Bronchial epithelial cell (primary cell): ENCODE results near the gene PAK4. TPM values are rescaled to one million over a fixed set of nuclear protein-coding genes. Genes with fewer than 3 reads are reported as not detected.

Source experiments
- DNase-seq: peaks from one replicate; pipeline ENCODE4 v3.0.0-alpha.2; 2010; ENCODE audit warnings: low read depth
- FAIRE-seq: peaks from 2 replicates; lab custom pipeline; 2011; peaks lifted over from hg19 to GRCh38; lab: Jason Lieb, UNC
- H3K27me3 ChIP-seq: 2 replicates; pipeline ENCODE4 v1.5.1; 2011; ENCODE audit warnings: low read length; ENCODE audit not compliant: control insufficient read depth, insufficient read depth
- H3K36me3 ChIP-seq: 2 replicates; pipeline ENCODE4 v1.5.1; 2011; ENCODE audit warnings: low read length; ENCODE audit not compliant: control insufficient read depth, insufficient read depth
- H3K4me3 ChIP-seq: 2 replicates; pipeline ENCODE4 v1.5.1; 2011; ENCODE audit warnings: mild to moderate bottlenecking, low read depth, low read length, control low read depth
- total RNA-seq: library from RNA; depleted of rRNA; stranded (reverse); fragments of >200 nt; gene quantifications from 2 replicates; pipeline ENCODE4 v1.2.1, GENCODE V29; 2014
- TF ChIP-seq, protein P1 (sequence below): IDR thresholded peaks from 2 replicates; pipeline ENCODE4 v1.5.1; 2011; ENCODE audit warnings: mild to moderate bottlenecking, moderate library complexity, low read length, control low read depth, inconsistent platforms; ENCODE audit not compliant: insufficient read depth, severe bottlenecking

The PAK4 gene
- total RNA-seq, 1 donor from 2014 or later, result 4.5 TPM

DNA sequence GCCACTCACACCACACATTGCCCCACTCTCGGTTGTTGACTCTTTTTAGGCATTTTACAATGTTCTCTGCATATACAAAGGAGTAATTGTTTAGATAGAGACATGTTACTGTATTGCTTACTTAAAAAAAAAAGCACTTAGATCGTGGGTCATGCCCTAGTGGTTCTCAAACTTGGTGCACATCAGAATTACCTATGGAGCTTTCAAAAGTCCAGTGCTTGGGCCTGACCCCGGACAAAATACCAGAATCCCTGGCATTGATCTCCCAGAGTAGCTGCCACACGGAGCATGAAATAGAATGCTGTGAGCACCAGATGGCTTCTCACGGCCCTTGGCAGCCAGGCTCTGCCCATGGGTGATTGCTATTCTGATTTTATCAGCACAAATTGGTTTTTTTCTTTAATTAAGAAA is 21.4 kb upstream of the PAK4 start:
- TF ChIP-seq, protein P1, sequence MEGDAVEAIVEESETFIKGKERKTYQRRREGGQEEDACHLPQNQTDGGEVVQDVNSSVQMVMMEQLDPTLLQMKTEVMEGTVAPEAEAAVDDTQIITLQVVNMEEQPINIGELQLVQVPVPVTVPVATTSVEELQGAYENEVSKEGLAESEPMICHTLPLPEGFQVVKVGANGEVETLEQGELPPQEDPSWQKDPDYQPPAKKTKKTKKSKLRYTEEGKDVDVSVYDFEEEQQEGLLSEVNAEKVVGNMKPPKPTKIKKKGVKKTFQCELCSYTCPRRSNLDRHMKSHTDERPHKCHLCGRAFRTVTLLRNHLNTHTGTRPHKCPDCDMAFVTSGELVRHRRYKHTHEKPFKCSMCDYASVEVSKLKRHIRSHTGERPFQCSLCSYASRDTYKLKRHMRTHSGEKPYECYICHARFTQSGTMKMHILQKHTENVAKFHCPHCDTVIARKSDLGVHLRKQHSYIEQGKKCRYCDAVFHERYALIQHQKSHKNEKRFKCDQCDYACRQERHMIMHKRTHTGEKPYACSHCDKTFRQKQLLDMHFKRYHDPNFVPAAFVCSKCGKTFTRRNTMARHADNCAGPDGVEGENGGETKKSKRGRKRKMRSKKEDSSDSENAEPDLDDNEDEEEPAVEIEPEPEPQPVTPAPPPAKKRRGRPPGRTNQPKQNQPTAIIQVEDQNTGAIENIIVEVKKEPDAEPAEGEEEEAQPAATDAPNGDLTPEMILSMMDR, result no peak
- no peak for FAIRE-seq
- no peak for DNase-seq
- H3K4me3 ChIP-seq, result no peak overlapping the region
- H3K27me3 ChIP-seq, result no peaks in the 10 kb centered on the region
- H3K36me3 ChIP-seq, result no peaks in the 10 kb centered on the region

DNA sequence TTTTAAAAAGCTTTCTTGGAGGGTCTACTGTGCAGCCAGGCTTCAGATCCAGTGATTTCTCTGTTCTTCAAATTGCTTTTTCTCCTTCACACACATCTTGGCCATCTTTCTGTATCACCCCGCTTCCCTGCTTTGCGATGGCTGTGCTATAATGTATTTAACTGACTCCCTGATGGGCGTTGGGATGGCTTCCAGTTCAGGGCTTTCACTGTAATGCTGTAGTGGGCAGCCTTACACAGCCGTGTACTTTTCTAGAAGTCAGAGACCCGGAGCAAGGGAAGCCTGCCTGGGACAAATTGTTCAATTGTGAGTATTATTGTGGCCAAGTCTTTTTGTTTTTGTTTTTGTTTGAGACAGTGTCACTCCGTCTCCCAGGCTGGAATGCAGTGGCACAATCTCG is 19.4 kb upstream of the PAK4 start:
- Histone ChIP-seq H3K27me3 (no peaks in the 10 kb centered on the region), H3K4me3 (no peak overlapping the region), H3K36me3 (no peaks in the 10 kb centered on the region)
- FAIRE-seq (no peak), DNase-seq (no peak)
- TF ChIP-seq, protein P1, result no peak

DNA sequence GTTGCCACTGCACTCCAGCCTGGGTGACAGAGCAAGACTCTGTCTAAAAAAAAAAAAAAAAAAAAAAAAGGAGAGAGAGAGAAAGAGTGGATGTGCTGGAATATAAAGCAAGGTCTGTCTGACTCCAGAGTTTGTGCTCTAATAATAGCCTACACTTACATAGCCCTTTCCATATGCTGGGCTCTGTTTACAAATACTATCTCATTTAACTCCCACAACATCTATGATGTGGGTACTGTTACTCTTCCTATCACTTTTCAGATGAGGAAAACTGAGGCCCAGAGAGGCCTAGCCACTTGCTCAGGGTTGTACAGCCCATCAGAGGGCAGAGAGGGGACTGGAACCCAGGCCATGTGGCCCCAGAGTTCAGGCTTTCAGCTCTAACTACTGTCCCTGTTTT is 15.9 kb upstream of the PAK4 start:
- TF ChIP-seq, protein P1, result no peak
- FAIRE-seq (no peak), DNase-seq (no peak)
- Histone ChIP-seq H3K4me3 (no peak overlapping the region), H3K27me3 (no peaks in the 10 kb centered on the region), H3K36me3 (no peaks in the 10 kb centered on the region)

DNA sequence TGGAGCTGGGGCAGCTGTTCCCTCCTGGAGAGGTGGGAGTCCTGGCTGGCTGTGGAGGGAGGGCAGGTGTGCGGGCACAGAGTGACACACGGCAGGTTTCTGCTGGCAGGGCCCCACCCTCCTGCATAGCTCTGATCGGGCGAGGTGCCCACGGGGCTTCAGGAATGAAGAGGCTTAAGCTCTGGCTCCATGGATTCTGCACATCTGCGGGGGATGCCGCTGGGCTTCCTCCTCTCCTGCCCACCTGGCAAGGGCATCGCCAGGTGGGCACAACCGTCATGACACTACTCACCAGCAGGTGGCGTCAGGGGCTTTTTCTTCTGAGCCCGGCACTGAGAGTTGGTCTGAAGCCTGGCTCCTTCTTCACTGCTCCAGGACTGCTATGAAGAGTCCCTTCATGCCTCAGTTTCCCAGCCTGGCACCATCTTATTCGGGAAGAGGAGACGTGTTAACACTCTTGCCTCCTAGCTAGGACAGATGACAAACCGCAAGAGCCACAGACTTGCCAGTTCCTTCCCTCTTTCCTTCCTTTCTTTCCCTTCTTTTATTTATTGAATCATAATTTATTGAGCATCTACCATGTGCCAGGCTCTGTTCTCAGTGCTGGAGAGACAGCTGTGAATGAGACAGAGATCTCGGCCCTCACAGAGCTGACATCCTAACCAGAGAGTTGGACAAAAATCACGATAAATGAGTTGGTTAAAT is 15.2 kb upstream of the PAK4 start:
- peak; percentile 26 for DNase-seq
- FAIRE-seq, result no peak

DNA sequence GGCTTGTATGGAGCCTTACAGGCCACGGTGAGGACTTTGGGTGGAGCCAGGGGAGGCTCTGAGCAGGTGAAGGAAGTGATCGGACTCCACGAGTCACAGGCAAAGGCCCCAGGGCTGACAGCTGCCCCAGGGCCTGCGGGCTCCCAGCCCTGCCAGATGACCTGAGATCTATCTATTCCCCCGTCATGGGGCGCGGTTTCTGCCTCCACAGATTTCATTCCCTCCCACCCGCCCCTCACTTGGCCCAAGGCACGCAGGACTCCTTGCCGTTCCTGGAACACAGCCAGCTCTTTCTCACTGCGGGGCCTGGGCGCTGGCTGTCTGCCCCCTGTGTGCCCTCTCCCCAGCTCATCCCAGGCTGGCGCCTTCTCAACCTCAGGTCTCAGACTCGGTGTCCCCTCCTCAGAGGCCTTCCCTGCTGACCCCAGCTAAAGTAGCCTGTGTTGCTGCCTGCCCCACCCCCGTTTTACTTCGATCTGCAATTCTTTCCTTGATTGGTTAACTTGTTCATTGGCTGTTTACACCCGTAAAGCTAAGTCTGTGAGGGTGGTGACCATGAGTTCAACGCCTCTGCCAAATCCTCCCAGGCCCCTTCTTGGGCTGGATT is 13.9 kb upstream of the PAK4 start:
- no peaks in the 10 kb centered on the region for H3K36me3 ChIP-seq
- H3K4me3 ChIP-seq, result no peak overlapping the region
- TF ChIP-seq, protein P1, result no peak
- no peaks in the 10 kb centered on the region for H3K27me3 ChIP-seq
- DNase-seq (peak; percentile 18), FAIRE-seq (no peak)

More for the DNA sequence above, 15.2 kb upstream of the PAK4 start:
- TF ChIP-seq, protein P1, result peak; percentile 88
- Histone ChIP-seq H3K36me3 (no peaks in the 10 kb centered on the region), H3K27me3 (no peaks in the 10 kb centered on the region), H3K4me3 (no peak overlapping the region)
